GM18861 (cell line): Measurements from ENCODE around the gene TF.
"Not testable (repeated sequence)": the region's sequence is repeated elsewhere in the genome, so short reads cannot be mapped to it uniquely, and the experiment has no call there.

Experiments used
- ATAC-seq: cut with Tn5 transposase; IDR thresholded peaks from one replicate; pipeline ENCODE4 v1.9.1; 2021; ENCODE audit not compliant: unreplicated experiment

The TF gene

DNA sequence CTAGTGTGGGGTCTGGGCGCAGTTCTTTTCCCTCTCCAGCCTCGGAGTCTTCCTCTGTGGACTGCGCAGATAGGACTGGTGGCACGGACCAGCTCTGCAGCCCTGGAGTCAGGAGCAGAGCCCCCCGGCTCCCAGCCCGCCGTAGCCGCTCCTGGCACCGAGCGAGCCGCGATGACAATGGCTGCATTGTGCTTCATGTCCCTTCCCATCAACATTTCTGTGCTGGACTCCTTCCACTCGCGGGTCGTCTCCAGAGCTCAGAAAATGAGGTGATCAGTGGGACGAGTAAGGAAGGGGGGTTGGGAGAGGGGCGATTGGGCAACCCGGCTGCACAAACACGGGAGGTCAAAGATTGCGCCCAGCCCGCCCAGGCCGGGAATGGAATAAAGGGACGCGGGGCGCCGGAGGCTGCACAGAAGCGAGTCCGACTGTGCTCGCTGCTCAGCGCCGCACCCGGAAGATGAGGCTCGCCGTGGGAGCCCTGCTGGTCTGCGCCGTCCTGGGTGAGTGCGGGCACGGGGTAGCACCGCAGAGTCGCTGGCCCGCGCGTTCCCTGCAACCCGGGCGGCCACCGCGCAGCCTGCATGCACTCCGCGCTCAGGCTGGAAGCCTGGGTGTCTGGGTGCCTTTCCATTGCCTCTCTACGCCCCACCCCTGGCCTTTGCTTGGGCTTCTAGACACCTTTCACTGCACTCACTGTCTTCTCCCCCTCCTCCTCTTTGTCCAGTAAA is at the start of gene TF:
TSS of gene TF (plus strand) at position 413 of the 731 bp plus-strand sequence. CDS start at position 461, 48 bp downstream.
- ATAC-seq: no peak

DNA sequence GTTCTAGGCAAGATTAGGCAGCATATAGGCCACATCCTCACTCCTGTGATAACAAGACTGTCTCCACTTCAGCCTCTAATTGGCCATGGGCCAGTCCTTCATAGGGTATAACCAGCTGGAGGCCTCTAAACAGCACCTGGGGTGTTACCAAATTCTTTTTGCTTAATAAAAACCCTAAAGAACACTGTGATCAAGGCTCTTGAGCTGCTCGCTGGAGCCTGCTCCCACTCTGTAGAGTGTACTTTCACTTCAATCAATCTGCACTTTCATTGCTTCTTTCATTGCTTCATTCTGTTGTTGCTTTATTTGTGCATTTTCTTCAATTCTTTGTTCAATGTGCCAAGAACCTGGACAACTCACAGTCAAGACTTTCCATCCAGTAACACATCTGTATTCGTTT is 48.2 kb upstream of the TF start:
- no peak for ATAC-seq

DNA sequence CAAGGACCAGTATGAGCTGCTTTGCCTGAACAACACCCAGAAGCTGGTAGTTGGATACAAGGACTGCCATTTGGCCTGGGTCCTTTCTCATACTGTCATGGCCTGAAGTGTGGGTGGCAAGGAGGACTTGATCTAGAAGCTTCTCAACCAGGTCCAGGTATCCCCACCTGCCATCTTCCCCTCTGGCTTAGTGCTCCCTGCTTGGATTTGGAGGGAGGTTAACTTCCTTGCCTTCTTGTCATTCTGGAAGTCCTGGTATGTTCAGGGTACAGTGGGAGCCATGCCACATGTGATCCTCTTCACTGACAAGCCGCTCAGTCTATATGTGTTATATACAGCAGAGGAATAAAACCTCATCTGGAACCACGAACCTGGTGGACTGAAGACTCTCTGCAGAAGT is 46.7 kb upstream of the TF start:
- ATAC-seq: no peak

DNA sequence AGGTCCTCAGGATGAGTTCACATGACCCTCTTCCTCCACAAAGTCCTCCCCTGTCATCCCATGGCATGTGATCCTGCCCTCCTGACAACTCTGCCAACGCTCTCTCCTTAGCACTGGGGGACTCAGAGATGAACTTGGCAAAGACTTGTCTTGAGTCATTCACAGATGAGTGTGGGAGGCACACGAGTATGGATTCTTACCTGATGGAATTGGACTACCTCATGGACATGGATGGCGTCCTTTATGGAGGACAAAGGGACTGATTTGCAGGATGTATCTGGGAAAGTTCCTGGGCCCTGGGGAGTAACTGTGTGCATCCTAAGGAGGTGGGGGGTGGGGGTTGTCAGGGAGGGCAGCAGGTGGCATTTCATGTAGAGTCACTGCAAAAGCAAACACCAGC is 46.3 kb upstream of the TF start:
- no peak for ATAC-seq

DNA sequence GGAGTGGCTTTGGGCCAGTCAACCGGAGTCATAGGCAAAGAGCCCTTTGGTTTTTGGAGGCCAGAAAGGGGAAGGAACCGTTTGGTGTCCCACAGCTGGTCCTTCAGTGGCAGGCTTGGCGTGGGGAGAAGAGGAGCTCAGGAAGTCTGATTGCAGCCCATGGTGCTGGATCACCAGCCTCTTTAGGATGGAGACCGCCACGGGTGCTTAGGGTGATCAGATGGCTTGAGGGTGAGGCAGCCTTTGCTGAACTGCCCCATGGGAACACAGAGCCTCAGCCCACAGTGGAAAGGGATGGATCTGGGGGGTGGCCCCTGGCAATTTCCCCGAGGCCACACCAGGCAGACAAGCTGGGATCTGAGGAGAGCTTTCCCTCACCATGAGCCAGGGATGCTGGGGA is 45.8 kb upstream of the TF start:
- no peak for ATAC-seq

DNA sequence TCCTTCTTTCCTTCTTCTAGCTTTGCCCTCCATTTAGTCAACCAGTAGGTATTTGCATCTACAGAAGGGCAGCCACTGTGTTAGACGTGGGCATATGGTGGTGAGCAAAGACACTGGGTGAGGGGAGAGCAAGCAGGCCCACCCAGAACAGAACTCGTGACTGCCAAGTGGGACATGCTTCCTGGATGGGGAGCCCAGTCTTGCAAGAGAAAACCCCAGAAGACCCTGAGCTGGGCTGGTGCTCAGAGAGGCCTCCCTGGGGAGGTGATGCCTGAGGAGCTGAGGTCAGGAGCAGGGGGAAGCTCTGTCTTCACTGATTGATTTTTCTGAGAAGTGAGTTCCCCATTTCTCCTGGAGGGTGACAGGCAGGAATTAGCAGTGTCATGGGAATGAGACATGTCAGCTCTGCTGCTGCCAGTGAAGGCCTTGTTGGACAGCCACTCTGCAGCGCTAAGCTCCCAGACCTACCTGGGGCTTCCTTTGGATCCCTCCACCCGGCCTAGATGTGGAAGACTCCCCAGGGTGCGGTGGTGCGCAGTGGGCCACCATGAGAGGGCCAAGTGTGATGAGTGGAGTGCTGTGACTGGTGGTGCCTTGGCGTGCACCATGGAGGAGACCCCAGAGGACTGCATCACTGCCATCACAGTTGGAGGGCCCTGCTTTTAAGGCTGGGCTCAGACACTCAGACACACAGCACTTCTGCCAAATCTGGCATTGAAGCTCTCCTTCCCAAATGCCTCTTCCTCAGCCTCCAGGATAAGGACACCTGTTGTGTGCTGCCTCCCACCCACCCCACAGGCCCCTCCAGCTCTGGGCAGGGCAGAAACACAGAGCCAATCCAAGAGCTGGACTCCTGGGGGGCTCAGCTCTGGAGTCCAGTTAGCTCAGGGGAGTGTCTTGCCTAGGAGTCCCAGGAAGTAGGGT is 44.5 kb upstream of the TF start:
- ATAC-seq: no peak

DNA sequence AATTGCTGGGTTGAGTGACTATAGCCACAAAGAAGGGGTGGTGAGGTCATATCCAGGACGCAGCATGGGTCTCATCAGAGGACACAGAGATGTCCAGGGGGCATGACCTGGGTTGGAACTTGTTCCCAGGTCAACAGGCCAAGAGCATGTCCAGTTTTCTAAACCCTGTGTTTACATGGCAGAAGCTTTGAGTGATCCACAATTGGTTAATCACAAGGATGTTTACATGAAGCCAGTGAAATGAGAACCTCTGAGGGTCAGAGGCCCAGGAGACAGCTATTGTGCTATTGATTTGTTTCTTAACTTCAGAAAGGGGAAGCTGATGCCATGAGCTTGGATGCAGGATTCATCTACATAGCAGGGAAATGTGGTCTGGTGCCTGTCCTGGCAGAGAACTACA is 42.3 kb upstream of the TF start:
- no peak for ATAC-seq

DNA sequence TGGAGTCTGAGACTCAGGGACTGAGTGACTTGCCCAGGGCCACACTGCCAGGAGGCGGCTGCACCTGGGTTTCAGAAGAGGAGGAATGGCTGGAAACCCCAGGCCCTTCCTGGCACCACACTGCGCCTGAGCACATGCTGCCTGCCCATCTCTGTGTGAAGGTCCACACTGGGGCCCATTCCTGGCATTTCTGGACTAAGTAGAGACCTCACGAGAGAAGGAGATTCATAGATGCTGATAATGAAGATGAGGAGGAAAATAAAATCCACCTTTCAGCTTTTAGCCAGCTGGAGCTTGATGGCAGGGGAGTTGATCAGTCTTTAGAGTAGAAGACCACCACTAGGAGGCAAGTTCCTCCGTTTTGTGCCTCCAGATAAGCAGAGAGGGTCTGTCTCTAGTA is 40.2 kb upstream of the TF start:
- ATAC-seq: no peak

DNA sequence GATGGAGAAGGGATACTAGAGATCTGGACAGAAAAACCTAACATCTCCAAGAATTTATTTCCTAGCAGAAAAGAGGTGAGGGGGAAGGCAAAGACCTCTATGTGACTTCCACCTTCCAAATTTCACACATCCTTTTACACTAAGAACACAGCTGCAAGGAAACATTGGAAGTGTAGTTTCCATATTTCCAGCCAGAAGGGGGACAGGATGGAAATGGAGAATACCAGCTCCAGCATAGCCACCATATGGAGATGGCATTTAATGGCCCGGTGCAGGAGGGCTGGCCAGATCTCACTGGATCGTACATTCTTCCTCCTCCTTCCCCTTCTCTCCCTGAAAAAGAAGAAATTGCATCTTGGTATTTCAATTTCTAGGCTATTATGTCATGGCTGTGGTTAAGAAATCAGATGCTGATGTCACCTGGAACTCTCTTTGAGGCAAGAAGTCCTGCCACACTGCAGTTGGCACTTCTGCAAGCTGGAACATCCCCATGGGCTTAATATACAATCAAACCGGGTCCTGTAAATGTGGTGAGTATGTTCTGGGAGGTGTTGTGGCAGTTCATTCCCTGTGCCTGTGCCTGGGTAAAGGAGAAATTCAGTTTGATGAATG is 36.9 kb upstream of the TF start:
- no peak for ATAC-seq

DNA sequence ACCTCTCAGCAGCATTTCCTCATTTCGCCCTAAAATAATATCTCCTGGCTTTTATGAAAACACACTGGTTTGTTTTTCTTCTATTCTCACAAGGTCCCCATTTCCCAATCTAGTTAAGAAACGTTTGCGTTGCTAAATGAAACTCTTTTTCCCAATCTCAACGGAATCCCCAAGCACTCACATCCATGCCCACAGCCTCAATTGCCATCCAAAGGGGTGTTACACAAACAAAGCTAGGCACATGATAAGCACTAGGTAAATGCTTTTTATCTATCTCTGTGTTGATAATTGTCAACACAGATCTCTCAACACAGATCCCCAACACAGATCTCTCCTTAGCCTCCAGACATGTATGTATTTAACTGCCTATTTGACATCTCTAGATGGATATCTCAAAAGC is 35.2 kb upstream of the TF start:
- no peak for ATAC-seq

DNA sequence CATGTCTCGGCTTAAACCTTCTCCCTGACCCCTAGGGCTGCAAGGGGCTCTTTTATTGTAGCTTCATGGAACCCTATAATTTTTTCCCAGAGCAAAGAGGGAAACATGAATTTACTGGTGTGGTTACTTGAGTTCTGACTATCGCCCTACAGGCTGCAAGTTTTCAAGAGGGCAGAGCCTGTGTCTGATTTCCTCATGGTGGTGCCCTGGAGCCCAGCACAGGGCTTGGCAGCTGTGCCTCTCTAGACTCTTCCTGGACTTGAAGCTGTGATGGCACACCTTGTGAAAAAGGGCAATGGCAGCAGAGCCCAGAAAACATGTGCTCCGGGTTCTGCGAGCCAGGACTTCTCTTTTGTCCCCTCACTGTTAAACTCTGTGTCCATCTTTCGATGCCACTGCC is 34.2 kb upstream of the TF start:
- no peak for ATAC-seq

DNA sequence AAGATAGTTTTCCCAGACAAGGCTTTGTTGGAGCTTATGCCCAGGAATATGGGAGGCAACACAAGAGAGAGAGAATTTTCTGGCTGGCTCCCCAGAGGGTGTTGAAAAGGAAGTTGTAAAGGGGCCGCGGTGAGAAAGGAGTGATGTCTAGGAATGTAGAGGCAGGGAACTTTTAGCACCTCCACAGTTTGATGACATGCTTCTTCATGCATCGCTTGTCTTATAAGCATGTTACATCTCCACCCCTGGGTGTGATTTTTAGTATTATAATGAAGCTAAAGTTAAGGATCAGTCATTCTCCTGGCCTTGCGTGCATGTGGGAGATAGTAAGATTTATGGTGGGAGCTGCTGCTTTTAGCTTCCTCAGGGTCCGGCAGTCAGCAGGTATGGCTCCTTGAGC is 32.8 kb upstream of the TF start:
- no peak for ATAC-seq

DNA sequence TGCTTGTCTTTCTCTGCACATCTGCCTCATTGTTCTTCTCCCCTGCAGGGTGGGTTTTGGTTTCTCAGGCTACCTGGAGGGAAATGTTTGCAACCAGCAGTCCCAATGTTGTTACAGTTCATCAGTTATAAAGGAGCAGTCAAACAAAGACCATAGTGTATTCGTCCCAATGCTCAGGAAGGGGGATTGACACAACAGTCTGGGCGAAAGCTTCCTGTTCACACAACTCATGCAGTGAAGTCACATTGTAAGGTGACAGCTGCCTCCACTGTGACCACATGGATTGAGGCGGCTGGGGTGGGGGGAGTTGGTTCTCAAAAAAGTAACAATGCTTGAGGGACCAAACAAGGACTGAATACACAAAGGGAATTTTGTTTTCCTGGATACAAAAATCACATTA is 28.8 kb upstream of the TF start:
- ATAC-seq: no peak

DNA sequence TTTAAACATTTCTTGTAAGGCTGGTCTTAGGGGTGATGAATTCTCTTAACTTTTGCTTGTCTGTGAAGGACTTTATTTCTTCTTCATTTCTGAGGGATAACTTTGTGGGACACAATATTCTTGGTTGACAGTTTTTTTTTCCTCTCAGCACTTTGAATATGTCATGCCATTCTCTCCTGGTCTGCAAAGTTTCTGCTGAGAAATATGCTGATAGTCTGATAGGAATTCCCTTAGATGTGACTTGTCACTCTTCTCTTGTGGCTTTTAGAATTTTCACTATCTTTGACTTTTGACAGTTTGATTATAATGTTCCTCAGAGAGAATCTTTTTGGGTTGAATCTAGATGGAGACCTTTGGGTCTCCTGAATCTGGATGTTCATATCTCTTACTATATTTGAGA is 23.3 kb upstream of the TF start:
- ATAC-seq: no peak

DNA sequence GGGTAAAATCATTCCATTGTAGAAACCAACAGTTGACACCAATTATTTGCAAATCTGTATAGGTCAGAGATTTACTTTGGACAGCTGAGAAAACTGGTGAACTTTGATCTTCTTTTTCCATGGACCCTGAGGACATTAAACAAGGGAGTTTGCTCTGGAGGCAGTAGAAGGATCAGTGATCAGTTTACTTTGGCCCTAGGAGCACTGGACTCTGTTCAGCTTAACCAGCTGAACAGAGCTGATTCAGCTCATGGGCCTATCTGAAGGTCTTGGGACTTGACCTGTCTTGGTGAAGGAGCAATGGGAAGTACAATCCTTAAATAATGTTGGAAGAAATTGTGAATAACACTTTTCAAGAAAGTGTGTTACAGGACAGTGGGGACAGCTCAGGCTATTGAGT is 15.2 kb upstream of the TF start:
- ATAC-seq: no peak

DNA sequence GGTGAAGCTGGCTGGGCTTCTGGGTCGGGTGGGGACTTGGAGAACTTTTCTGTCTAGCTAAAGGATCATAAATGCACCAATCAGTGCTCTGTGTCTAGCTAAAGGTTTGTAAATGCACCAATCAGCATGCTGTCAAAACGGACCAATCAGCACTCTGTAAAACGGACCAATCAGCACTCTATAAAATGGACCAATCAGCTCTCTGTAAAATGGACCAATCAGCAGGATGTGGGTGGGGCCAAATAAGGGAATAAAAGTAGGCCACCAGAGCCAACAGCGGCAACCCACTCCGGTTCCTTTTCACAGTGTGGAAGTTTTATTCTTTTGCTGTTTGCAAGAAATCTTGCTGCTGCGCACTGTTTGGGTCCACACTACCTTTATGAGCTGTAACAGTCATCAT is 14.0 kb upstream of the TF start:
- ATAC-seq: not testable (repeated sequence)

DNA sequence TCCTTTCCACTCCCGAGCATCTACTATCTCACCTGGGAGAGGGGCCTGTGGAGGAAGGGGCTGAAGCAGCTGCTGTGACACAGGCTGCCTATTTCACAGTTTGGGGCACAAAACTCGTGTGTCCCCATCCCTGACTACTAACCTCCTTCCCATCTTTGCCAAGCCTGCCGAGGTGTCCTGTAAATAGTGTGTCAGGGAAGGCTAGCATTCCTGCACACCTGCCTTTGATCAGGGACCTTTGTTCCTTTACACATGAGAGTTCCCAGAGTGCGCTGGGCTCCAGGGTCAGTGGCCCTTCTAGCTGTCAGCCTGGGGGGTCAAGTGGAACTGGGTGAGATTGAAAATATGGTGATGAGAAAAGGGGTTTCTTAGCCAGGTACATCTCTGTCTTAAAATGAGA is 13.0 kb upstream of the TF start:
- ATAC-seq: no peak

DNA sequence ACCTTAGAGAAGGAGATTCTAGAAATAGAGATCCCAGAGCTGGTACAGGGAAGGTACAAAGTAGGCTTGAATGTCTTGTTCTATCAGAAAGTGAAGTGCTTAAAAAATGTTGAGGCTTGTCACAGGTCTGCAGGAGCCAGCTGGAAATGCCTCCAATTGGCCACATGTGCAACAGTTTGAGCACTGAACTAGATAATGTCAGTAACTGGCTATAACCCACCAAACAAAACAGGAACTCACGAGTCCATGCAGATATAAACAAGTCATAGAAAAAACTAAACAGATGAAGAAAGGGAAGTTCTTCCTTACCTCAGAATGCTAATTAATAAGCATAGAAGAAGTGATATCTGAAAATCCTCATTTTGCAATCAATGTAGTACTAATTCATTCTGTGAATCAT is 11.9 kb upstream of the TF start:
- ATAC-seq: no peak

DNA sequence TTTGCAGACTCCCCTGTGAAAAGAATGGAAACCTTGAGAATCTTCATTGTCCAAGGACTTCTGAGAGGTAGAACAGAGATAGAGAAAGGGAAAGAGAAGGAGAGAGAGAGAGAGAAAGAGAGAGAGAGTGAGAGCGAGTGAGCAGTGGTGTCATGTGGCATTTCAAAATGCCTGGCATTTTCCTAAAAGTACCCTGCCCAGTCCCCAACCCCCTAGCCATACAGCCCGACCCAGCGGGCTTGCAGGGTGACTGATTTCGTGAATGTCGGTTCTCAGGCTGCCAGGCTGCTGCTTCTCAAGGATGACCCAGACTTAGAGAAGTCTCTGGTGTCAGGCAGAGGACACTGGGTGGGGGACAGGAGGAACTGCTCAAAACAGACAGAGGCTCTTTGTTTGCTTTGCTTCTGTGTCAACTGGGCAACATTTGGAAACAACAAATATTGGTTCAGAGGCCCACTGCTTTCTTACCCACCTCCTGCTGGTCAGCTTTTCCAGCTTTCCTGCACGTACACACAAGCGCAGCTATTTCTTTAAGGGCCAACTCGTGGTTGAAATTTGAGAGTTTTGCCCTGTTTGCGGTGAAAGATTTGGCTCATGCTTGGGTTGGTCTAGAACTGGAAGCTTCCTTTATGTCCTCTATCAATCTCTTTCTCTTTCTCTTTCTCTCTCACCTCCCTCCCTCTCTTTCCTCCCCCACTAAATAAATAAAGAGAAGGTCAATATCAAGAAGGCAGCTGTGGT is 3.7 kb upstream of the TF start:
- ATAC-seq: no peak

DNA sequence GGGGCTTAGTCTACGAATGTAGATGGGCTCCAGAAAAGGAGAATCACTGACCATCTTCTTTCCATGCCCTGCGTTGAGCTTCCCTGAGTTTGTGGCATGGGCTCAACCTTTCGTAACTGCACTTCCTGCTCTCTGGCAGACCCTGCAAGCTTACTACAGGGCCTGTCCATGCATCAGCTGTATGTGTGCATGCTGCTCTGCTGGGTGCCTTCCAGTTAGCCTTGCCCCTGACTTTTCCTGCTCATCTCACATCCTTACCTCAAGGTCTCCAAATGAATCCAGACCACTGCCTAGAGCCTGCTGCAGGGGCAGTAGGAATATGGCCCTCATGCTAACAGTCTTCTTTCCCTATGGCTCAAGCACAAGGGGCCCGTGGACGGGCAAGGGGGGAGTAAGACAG is 2.0 kb upstream of the TF start:
- ATAC-seq: no peak

DNA sequence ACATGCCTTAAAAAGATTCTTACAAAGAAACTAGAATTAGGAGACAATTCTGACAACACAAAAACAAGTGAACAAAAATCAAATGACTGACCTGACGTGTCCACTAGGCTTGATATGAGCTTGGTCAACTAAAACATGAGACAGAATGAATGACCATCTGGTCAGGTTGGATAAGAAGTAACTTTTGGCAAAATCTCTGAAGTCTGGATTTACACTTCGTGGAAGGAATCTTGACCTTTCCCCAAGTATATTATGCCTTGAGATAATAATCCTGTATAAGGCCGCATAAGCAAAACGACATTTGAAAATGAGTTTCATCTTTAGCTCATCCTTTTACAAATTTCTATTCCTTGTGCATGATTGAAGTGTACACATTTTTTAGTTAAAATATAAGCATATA is 1.1 kb upstream of the TF start:
- ATAC-seq: no peak
